K562 (cell line): ENCODE results near the gene CFAP126. TPM values are rescaled to one million over a fixed set of nuclear protein-coding genes. Genes with fewer than 3 reads are reported as not detected.

Source experiments
- ATAC-seq: fragments of 200-7000 bp; cut with Tn5 transposase; 3 replicates; pipeline ENCODE4 v1.9.1; 2020; ENCODE audit warnings: moderate library complexity
- BruUV-seq: library from RNA; stranded (reverse); fragments of 400-500 nt; replicated peaks from 2 replicates; lab custom pipeline; 2021; lab: Mats Ljungman, UMichigan
- CTCF ChIA-PET: fragments of 300-600 bp; formaldehyde crosslinking; extraction: SDS; loops from one replicate; lab custom pipeline; 2021; ENCODE audit warnings: low intra/inter-chr PET ratio; lab: Yijun Ruan, JAX
- POLR2A ChIA-PET: fragments of 300-600, 350-650 bp; sonication (Branson Sonifier 250); formaldehyde crosslinking; extraction: SDS; loops from one replicate; lab custom pipeline; 2021; ENCODE audit warnings: antibody characterized with exemption, inconsistent platforms; lab: Yijun Ruan, JAX
- DNase-seq, 4 experiments: peaks; one replicate each; pipeline versions ENCODE4 v3.0.0 to v3.0.0-alpha.2; 2011 to 2018; ENCODE audit warnings: low spot score in 3 of 4, mixed read lengths in 3 of 4; ENCODE audit errors: extremely low read depth in 1 of 4
- FAIRE-seq: peaks from 2 replicates; lab custom pipeline; 2011; peaks lifted over from hg19 to GRCh38; lab: Jason Lieb, UNC
- H2AFZ ChIP-seq: 2 replicates; pipeline ENCODE4 v1.6.0; 2011; ENCODE audit warnings: low read depth, low read length, control low read depth, inconsistent platforms
- H3K27ac ChIP-seq: fragments of 200-600 bp; 3 replicates; pipeline ENCODE4 v1.8.0; 2011; ENCODE audit warnings: low read depth, mild to moderate bottlenecking, control low read depth, inconsistent platforms, low read length, moderate library complexity, mixed read lengths; ENCODE audit errors: extremely low read depth
- H3K27me3 ChIP-seq, 2 experiments: fragments of 300-600 bp in 1 of 2; 2 replicates in 1 of 2; 3 replicates in 1 of 2; pipeline versions ENCODE4 v1.6.0 to v1.8.0; 2011; ENCODE audit warnings: inconsistent platforms in 2 of 2, low read length in 2 of 2, mild to moderate bottlenecking in 1 of 2, mixed read lengths in 1 of 2, moderate library complexity in 1 of 2; ENCODE audit not compliant: control insufficient read depth in 2 of 2, insufficient read depth in 2 of 2
- H3K36me3 ChIP-seq: fragments of 300-600 bp; 3 replicates; pipeline ENCODE4 v1.8.0; 2011; ENCODE audit warnings: mild to moderate bottlenecking, low read length, inconsistent platforms; ENCODE audit not compliant: control insufficient read depth, insufficient read depth
- H3K4me1 ChIP-seq, 2 experiments: fragments of 200-600 bp in 1 of 2; replicated peaks in 1 of 2; 2 replicates in 1 of 2; 3 replicates in 1 of 2; pipeline versions ENCODE4 v1.5.1 to v1.8.0; 2011; ENCODE audit warnings: inconsistent platforms in 2 of 2, low read length in 2 of 2, mild to moderate bottlenecking in 1 of 2, mixed read lengths in 1 of 2, moderate library complexity in 1 of 2; ENCODE audit not compliant: control insufficient read depth in 2 of 2, insufficient read depth in 2 of 2
- H3K4me2 ChIP-seq: 2 replicates; pipeline ENCODE4 v1.6.1; 2011; ENCODE audit warnings: low read length, control low read depth, inconsistent platforms, mixed read lengths; ENCODE audit not compliant: insufficient read depth
- H3K4me3 ChIP-seq: fragments of 200-600 bp; sonication (generic), shearing (Covaris generic); 2 replicates; pipeline ENCODE4 v1.5.1; 2016; ENCODE audit warnings: control low read depth, inconsistent platforms
- H3K79me2 ChIP-seq: fragments of 200-600 bp; 3 replicates; pipeline ENCODE4 v1.8.0; 2011; ENCODE audit warnings: low read length, inconsistent platforms; ENCODE audit not compliant: control insufficient read depth, insufficient read depth
- H3K9ac ChIP-seq, 2 experiments: 2 replicates each; pipeline versions ENCODE4 v1.6.0 to v1.6.1; 2011; ENCODE audit warnings: low read depth in 2 of 2, low read length in 2 of 2, control low read depth in 1 of 2, inconsistent platforms in 1 of 2, mild to moderate bottlenecking in 1 of 2, mixed read lengths in 1 of 2; ENCODE audit not compliant: insufficient read depth in 1 of 2
- H3K9me1 ChIP-seq: one replicate; pipeline ENCODE4 v1.6.0; 2011; ENCODE audit warnings: inconsistent platforms, mild to moderate bottlenecking, low read length, moderate library complexity; ENCODE audit not compliant: control insufficient read depth, insufficient read depth
- H3K9me3 ChIP-seq: replicated peaks from 2 replicates; pipeline ENCODE4 v1.5.1; 2011; ENCODE audit warnings: low read depth, low read length, inconsistent platforms; ENCODE audit not compliant: control insufficient read depth, insufficient read depth
- H4K20me1 ChIP-seq: replicated peaks from 2 replicates; pipeline ENCODE4 v1.6.1; 2011; ENCODE audit warnings: low read length, inconsistent platforms, mixed read lengths; ENCODE audit not compliant: control insufficient read depth, insufficient read depth
- EHMT2 ChIP-seq: fragments of 450-650 bp; IDR thresholded peaks from 2 replicates; pipeline ENCODE4 v1.6.1; 2018; ENCODE audit warnings: antibody characterized with exemption
- ESRRA ChIP-seq: fragments of 450-650 bp; IDR thresholded peaks from 2 replicates; pipeline ENCODE4 v1.6.1; 2014; ENCODE audit warnings: low read depth, mild to moderate bottlenecking, moderate library complexity, borderline replicate concordance
- ID3 ChIP-seq, 2 experiments: fragments of 250-450 bp in 1 of 2; fragments of 450-650 bp in 1 of 2; sonication (Bioruptor Pico) in 1 of 2; IDR thresholded peaks; 2 replicates each; pipeline versions ENCODE4 v1.6.1 to v1.8.0; 2016 to 2021; ENCODE audit warnings: mild to moderate bottlenecking in 2 of 2, moderate library complexity in 2 of 2, missing compliant biosample characterization in 1 of 2, missing genetic modification characterization in 1 of 2
- PKNOX1 ChIP-seq: fragments of 450-650 bp; IDR thresholded peaks from 2 replicates; pipeline ENCODE4 v1.6.1; 2016
- SAFB ChIP-seq: fragments of 200-400 bp; formaldehyde crosslinking; IDR thresholded peaks from 2 replicates; pipeline ENCODE4 v1.6.1; 2017; ENCODE audit warnings: low read depth, low read length, borderline replicate concordance
- SMAD1 ChIP-seq: fragments of 150-350 bp; IDR thresholded peaks from 2 replicates; pipeline ENCODE4 v1.6.1; 2014; ENCODE audit warnings: low read length, low read depth; ENCODE audit not compliant: partially characterized antibody
- TFE3 ChIP-seq: fragments of 450-650 bp; formaldehyde crosslinking; IDR thresholded peaks from 2 replicates; pipeline ENCODE4 v1.4.0; 2020; ENCODE audit warnings: mild to moderate bottlenecking, mixed read lengths
- THRB ChIP-seq: fragments of 450-650 bp; formaldehyde crosslinking; conservative IDR thresholded peaks from 2 replicates; pipeline ENCODE4 v1.4.0; 2022; ENCODE audit warnings: mild to moderate bottlenecking, missing genetic modification characterization
- USF1 ChIP-seq: sonication (generic); formaldehyde crosslinking; IDR thresholded peaks from 2 replicates; pipeline ENCODE4 v1.9.0; 2022; ENCODE audit warnings: mild to moderate bottlenecking, missing genetic modification reagents
- VEZF1 ChIP-seq: fragments of 200-800 bp; sonication (Bioruptor generic); IDR thresholded peaks from 2 replicates; pipeline ENCODE4 v1.6.1; 2017; ENCODE audit warnings: missing genetic modification characterization, missing compliant biosample characterization
- YY1 ChIP-seq, 3 experiments: IDR thresholded peaks; 2 replicates each; pipeline ENCODE4 v1.6.1; 2011; ENCODE audit warnings: low read length in 2 of 3, mild to moderate bottlenecking in 2 of 3, moderate library complexity in 2 of 3, borderline replicate concordance in 1 of 3, control low read depth in 1 of 3, low read depth in 1 of 3; ENCODE audit not compliant: insufficient read depth in 3 of 3, insufficient replicate concordance in 2 of 3, control insufficient read depth in 1 of 3, insufficient read length in 1 of 3; ENCODE audit errors: extremely low read depth in 1 of 3
- ZFX ChIP-seq: sonication (generic); formaldehyde crosslinking; IDR thresholded peaks from 2 replicates; pipeline ENCODE4 v1.8.0; 2022; ENCODE audit warnings: mild to moderate bottlenecking, missing genetic modification reagents, moderate library complexity
- ZNF232 ChIP-seq: sonication (generic); formaldehyde crosslinking; IDR thresholded peaks from 2 replicates; pipeline ENCODE4 v1.8.0; 2022; ENCODE audit warnings: mild to moderate bottlenecking, missing genetic modification reagents
- WGBS: fragments of 100-300 bp; shearing (Covaris generic); methylation state at CpG from one replicate; pipeline ENCODE4 v1.1.6; 2016; ENCODE audit warnings: low coverage, mixed read lengths; ENCODE audit not compliant: insufficient coverage; ENCODE audit errors: missing lambda C conversion rate; 5-methylcytosine and 5-hydroxymethylcytosine counted together
- in situ Hi-C: fragments of 300-500 bp; cut with MboI; formaldehyde crosslinking; loops from 4 replicates; pipeline ENCODE4 v1.15.0; 2018; ENCODE audit warnings: inconsistent platforms, mixed read lengths
- intact Hi-C: fragments of 100-400 bp; cut with micrococcal nuclease; formaldehyde crosslinking; loops from 2 replicates; pipeline ENCODE4 v1.14.2; 2022
- polyA plus RNA-seq, 8 experiments: library from polyadenylated mRNA; depleted of rRNA in 4 of 8; stranded (reverse) in 5 of 8; unstranded in 3 of 8; fragments of >200 nt; fragmentation: Nextera tagmentation in 2 of 8; fragmentation: Illumina TruSeq in 1 of 8; extraction: Ambion mirVana in 2 of 8; extraction: Trizol in 1 of 8; gene quantifications; 2 replicates each; pipeline versions ENCODE4 v1.2.1 to v1.2.3, GENCODE V29; 2011 to 2014; ENCODE audit warnings: inconsistent platforms in 1 of 8, missing spikeins in 1 of 8
- total RNA-seq, 7 experiments: library from RNA; depleted of rRNA in 6 of 7; stranded (reverse); fragments of >200 nt in 6 of 7; fragmentation: Illumina TruSeq in 2 of 7; extraction: Trizol in 2 of 7; gene quantifications; 2 replicates each; pipeline versions ENCODE4 v1.2.1 to v1.2.3, GENCODE V29; 2011 to 2021; ENCODE audit warnings: low replicate concordance in 1 of 7

The CFAP126 gene
- total and polyA plus RNA-seq, 9 of the 15 experiments (the other 6 are each of a cell fraction or from before 2014, with no cell fraction given) = not detected

GRCh38 chr1:161407451-161407985 is 39.8 kb upstream of the CFAP126 start:
- no peaks in the 10 kb centered on the region for H3K9me1 ChIP-seq
- intact Hi-C loops (no loop called here), in situ Hi-C loops (no loop called here)
- H3K4me2 ChIP-seq = peak overlapping the region; percentile 57
- H3K79me2 ChIP-seq = no peaks in the 10 kb centered on the region
- H3K36me3 ChIP-seq = no peaks in the 10 kb centered on the region
- H3K4me3 ChIP-seq = no peak overlapping the region
- peak overlapping the region; percentile 39 to 54; a peak in 2 of 4 replicates for H3K9ac ChIP-seq
- no TSS peak for BruUV-seq
- POLR2A ChIA-PET = interaction anchor here (0.6 to 1.4 kb wide), 4 partner anchors 14 to 205 kb away, joined by 3 to 4 read pairs (median 3); partner anchors contain the start of gene NDUFS2
- no peaks in the 10 kb centered on the region; the same call in 1 of the 2 replicates for H3K9me3 ChIP-seq
- peaks cover 15 to 26% of the 10 kb centered on the region in 2 experiments; a peak in 4 of 5 replicates for H3K4me1 ChIP-seq
- FAIRE-seq (no peak), DNase-seq (peak in 1 of 4 experiments; percentile 50), ATAC-seq (peak; percentile 59)
- peak overlapping the region; percentile 61 for H3K27ac ChIP-seq
- no peaks in the 10 kb centered on the region for H4K20me1 ChIP-seq
- 14% methylated on average over 6 of the region's 6 CpGs for WGBS
- peak overlapping the region; percentile 78 for H2AFZ ChIP-seq
- CTCF ChIA-PET = no interaction called here
- H3K27me3 ChIP-seq = no peaks in the 10 kb centered on the region
- TF ChIP-seq ESRRA (peak; percentile 56; the same call in 1 of the 2 replicates), SMAD1 (no peak), PKNOX1 (peak; percentile 44), THRB (no peak), YY1 (IDR thresholded peaks at IDR 0.05; ENCODE audit: borderline replicate concordance in 1 of 3, control insufficient read depth in 1 of 3, extremely low read depth in 1 of 3, insufficient read depth in 3 of 3, insufficient read length in 1 of 3, insufficient replicate concordance in 2 of 3, low read depth in 1 of 3, low read length in 2 of 3) (no peak), ZFX (CRISPR knock-in tag) (peak; percentile 35; the same call in 1 of the 2 replicates), ID3 (CRISPR knock-in tag; IDR thresholded peaks at IDR 0.05) (no peak), ID3 (tag; IDR thresholded peaks at IDR 0.05) (no peak), TFE3 (CRISPR knock-in tag) (no peak), ZNF232 (CRISPR knock-in tag) (no peak), USF1 (CRISPR knock-in tag) (no peak), EHMT2 (no peak), SAFB (no peak), VEZF1 (CRISPR knock-in tag) (no peak)
